ENCODE results near the gene FBXW5.

GRCh38 chr9:136939996-136940525 lies 4.5 kb downstream of the FBXW5 start:
- TF ChIP-seq, protein P1, sequence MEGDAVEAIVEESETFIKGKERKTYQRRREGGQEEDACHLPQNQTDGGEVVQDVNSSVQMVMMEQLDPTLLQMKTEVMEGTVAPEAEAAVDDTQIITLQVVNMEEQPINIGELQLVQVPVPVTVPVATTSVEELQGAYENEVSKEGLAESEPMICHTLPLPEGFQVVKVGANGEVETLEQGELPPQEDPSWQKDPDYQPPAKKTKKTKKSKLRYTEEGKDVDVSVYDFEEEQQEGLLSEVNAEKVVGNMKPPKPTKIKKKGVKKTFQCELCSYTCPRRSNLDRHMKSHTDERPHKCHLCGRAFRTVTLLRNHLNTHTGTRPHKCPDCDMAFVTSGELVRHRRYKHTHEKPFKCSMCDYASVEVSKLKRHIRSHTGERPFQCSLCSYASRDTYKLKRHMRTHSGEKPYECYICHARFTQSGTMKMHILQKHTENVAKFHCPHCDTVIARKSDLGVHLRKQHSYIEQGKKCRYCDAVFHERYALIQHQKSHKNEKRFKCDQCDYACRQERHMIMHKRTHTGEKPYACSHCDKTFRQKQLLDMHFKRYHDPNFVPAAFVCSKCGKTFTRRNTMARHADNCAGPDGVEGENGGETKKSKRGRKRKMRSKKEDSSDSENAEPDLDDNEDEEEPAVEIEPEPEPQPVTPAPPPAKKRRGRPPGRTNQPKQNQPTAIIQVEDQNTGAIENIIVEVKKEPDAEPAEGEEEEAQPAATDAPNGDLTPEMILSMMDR (IDR thresholded peaks at IDR 0.05) = no peak
- TF ChIP-seq EP300 (IDR thresholded peaks at IDR 0.05) (no peak), POLR2A (IDR thresholded peaks at IDR 0.05) (no peak)

All from stomach (tissue), 4 donors.